Epithelial cell of proximal tubule (primary cell): ENCODE measurements around the gene MMP7. TPM values are rescaled to one million over a fixed set of nuclear protein-coding genes. Genes with fewer than 3 reads are reported as not detected.
A peak's percentile ranks its signal among the peaks of the same experiment; 100 is the strongest.

Experiments
- DNase-seq: peaks from one replicate; pipeline ENCODE4 v3.0.0-alpha.2; 2011; ENCODE audit warnings: low read depth
- H3K4me3 ChIP-seq: 2 replicates; pipeline ENCODE4 v1.5.1; 2011; ENCODE audit warnings: low read depth, mild to moderate bottlenecking, low read length
- CTCF ChIP-seq: conservative IDR thresholded peaks from 2 replicates; pipeline ENCODE4 v1.5.1; 2012; ENCODE audit warnings: low read depth, mild to moderate bottlenecking, low read length
- total RNA-seq: library from RNA; depleted of rRNA; stranded (reverse); fragments of >200 nt; gene quantifications from 2 replicates; pipeline ENCODE4 v1.2.3, GENCODE V29; 2015

MMP7 gene
- total RNA-seq, 1 donor from 2014 or later, result 321 TPM

- no peak overlapping the region for H3K4me3 ChIP-seq
- TF ChIP-seq CTCF, result no peak
- no peak for DNase-seq
These were observed 15.2 kb upstream of the MMP7 start for GRCh38 chr11:102545701-102546100.

GRCh38 chr11:102544594-102544993 is 14.0 kb upstream of the MMP7 start:
- H3K4me3 ChIP-seq, result no peak overlapping the region
- TF ChIP-seq CTCF, result no peak
- DNase-seq, result no peak

GRCh38 chr11:102539567-102539966 is 9.0 kb upstream of the MMP7 start:
- DNase-seq, result no peak
- no peak for TF ChIP-seq CTCF
- no peak overlapping the region for H3K4me3 ChIP-seq

GRCh38 chr11:102538932-102539331 is 8.4 kb upstream of the MMP7 start:
- no peak for DNase-seq
- TF ChIP-seq CTCF, result no peak

GRCh38 chr11:102534261-102534872 is 3.8 kb upstream of the MMP7 start:
- no peak overlapping the region for H3K4me3 ChIP-seq
- DNase-seq, result no peak
- TF ChIP-seq CTCF, result peak; percentile 55

More at GRCh38 chr11:102538932-102539331, 8.4 kb upstream of the MMP7 start:
- H3K4me3 ChIP-seq, result no peak overlapping the region

- peak overlapping the region; percentile 47 for H3K4me3 ChIP-seq
- no peak for TF ChIP-seq CTCF
- no peak for DNase-seq
These were observed 1.9 kb downstream of the MMP7 start for GRCh38 chr11:102528618-102529017.

GRCh38 chr11:102527684-102528083 is 2.9 kb downstream of the MMP7 start:
- H3K4me3 ChIP-seq, result no peak overlapping the region
- DNase-seq, result no peak
- no peak for TF ChIP-seq CTCF
